ENCODE results near the gene KRT6A.

KRT6A gene

DNA sequence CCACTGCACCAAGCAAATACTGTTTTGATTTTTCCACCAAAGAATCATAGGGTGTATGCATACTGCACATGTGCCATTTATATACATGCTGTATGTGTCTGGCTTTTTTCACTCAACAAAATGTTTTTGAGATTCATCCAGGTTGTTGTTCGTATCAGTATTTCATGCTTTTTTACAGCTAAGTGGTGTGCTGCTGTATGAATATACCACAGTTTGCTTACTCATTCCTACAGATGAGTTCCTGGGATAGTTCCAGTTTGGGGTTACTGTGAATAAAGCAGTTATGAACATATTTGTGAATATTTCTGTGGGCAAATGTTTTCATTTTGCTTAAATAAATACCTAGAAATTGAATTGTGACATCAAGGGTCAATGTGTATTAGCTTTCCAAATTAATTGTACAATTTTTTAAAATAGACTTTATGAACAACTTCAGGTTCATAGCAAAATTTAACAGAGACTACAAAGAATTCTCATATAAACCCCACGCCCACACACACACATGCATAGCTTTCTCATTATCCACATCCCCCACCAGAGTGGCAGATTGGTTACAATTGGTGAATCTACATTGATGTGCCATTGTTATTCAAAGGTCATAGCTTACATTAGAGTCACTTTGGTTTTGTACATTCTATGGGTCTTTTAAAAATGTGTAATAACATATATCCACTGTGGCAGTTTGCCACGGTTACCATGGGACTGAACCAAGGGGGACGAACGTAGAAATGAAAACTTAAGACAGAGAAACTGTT is 6.9 kb upstream of the KRT6A start:
- no peaks in the 10 kb centered on the region for H3K79me2 ChIP-seq (ENCODE audit: insufficient read depth, low read length)
- DNase-seq (no peak), ATAC-seq (ENCODE audit: insufficient read depth, low read depth) (no peak)
- H3K9me3 ChIP-seq (ENCODE audit: insufficient read depth, low read length, severe bottlenecking) = no peaks in the 10 kb centered on the region
- no peak overlapping the region for H3K4me3 ChIP-seq (ENCODE audit: low read depth in 1 of 2, low read length in 2 of 2)
- no peak overlapping the region for H3K27ac ChIP-seq (ENCODE audit: low read length)
- no peak overlapping the region for H2AFZ ChIP-seq (ENCODE audit: low read depth, low read length)
- H3K4me1 ChIP-seq (ENCODE audit: insufficient read depth, low read length) = no peaks in the 10 kb centered on the region
- no peak overlapping the region for H3K9ac ChIP-seq (ENCODE audit: low read depth, low read length)
- no peak overlapping the region for H3K4me2 ChIP-seq (ENCODE audit: insufficient read depth, low read length)
- H3K27me3 ChIP-seq (ENCODE audit: insufficient read depth, low read length, poor library complexity) = peaks cover 11% of the 10 kb centered on the region
- H3K36me3 ChIP-seq (ENCODE audit: insufficient read depth, low read length) = no peaks in the 10 kb centered on the region
- no peaks in the 10 kb centered on the region for H4K20me1 ChIP-seq (ENCODE audit: insufficient read depth, low read length)
- no peak for TF ChIP-seq EZH2 (IDR thresholded peaks at IDR 0.05; ENCODE audit: borderline replicate concordance, low read depth, low read length, severe bottlenecking)
- TF ChIP-seq, protein P1, sequence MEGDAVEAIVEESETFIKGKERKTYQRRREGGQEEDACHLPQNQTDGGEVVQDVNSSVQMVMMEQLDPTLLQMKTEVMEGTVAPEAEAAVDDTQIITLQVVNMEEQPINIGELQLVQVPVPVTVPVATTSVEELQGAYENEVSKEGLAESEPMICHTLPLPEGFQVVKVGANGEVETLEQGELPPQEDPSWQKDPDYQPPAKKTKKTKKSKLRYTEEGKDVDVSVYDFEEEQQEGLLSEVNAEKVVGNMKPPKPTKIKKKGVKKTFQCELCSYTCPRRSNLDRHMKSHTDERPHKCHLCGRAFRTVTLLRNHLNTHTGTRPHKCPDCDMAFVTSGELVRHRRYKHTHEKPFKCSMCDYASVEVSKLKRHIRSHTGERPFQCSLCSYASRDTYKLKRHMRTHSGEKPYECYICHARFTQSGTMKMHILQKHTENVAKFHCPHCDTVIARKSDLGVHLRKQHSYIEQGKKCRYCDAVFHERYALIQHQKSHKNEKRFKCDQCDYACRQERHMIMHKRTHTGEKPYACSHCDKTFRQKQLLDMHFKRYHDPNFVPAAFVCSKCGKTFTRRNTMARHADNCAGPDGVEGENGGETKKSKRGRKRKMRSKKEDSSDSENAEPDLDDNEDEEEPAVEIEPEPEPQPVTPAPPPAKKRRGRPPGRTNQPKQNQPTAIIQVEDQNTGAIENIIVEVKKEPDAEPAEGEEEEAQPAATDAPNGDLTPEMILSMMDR (IDR thresholded peaks at IDR 0.05; ENCODE audit: borderline replicate concordance, extremely low read depth, low read length, poor library complexity, severe bottlenecking) = no peak

DNA sequence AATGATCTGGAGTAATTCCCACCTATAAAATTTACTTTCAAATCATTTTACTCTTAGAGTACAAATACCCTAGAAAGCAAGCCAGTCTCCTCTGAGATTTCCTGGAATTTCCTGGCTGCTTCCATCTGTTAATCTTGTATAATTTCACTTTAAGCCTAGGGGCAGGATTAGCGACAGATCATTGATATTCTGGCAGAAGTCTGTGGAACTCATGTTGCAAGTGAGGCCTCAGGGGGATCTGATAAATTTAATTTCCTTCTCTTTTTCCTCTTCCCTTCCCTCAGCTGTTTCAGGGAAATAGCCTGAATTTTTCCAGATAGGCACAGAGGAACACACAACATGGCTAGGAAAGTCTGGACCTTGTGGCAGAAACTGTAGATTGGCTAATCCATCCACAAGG is 5.9 kb upstream of the KRT6A start:
- H3K4me3 ChIP-seq (ENCODE audit: low read depth in 1 of 2, low read length in 2 of 2) = no peak overlapping the region
- ATAC-seq (ENCODE audit: insufficient read depth, low read depth) (no peak), DNase-seq (no peak)
- no peak overlapping the region for H3K27ac ChIP-seq (ENCODE audit: low read length)
- H2AFZ ChIP-seq (ENCODE audit: low read depth, low read length) = no peak overlapping the region
- TF ChIP-seq, protein P1 (IDR thresholded peaks at IDR 0.05; ENCODE audit: borderline replicate concordance, extremely low read depth, low read length, poor library complexity, severe bottlenecking) = no peak
- no peak for TF ChIP-seq EZH2 (IDR thresholded peaks at IDR 0.05; ENCODE audit: borderline replicate concordance, low read depth, low read length, severe bottlenecking)
- no peaks in the 10 kb centered on the region for H3K36me3 ChIP-seq (ENCODE audit: insufficient read depth, low read length)
- H3K27me3 ChIP-seq (ENCODE audit: insufficient read depth, low read length, poor library complexity) = peaks cover 15% of the 10 kb centered on the region
- H3K9ac ChIP-seq (ENCODE audit: low read depth, low read length) = no peak overlapping the region
- H3K4me1 ChIP-seq (ENCODE audit: insufficient read depth, low read length) = no peaks in the 10 kb centered on the region
- no peaks in the 10 kb centered on the region for H3K9me3 ChIP-seq (ENCODE audit: insufficient read depth, low read length, severe bottlenecking)
- no peak overlapping the region for H3K4me2 ChIP-seq (ENCODE audit: insufficient read depth, low read length)
- no peaks in the 10 kb centered on the region for H3K79me2 ChIP-seq (ENCODE audit: insufficient read depth, low read length)
- H4K20me1 ChIP-seq (ENCODE audit: insufficient read depth, low read length) = no peaks in the 10 kb centered on the region

DNA sequence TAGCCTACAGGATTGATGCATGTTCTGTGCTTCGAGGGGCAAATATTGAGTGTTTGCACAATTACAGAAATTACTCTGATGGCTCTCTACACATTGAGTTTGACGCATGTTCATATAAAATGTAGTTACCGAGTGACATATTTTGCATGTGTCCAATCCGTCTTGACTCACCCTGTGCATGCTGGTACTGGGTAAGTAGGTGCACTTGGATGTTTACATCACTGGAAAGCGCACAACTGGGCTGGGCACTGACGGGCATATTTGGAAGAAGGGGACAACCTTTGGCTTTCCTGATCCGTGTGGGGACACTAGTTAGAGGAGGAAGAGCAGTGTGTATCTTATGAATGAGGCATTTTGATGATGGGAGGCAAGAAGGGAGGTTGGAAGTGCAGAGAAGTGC is 4.9 kb upstream of the KRT6A start:
- H3K79me2 ChIP-seq (ENCODE audit: insufficient read depth, low read length) = no peaks in the 10 kb centered on the region

More for the DNA sequence above, 4.9 kb upstream of the KRT6A start:
- Histone ChIP-seq H3K4me3 (ENCODE audit: low read depth in 1 of 2, low read length in 2 of 2) (no peak overlapping the region), H3K9me3 (ENCODE audit: insufficient read depth, low read length, severe bottlenecking) (no peaks in the 10 kb centered on the region), H3K9ac (ENCODE audit: low read depth, low read length) (no peak overlapping the region), H3K4me1 (ENCODE audit: insufficient read depth, low read length) (no peaks in the 10 kb centered on the region), H4K20me1 (ENCODE audit: insufficient read depth, low read length) (no peaks in the 10 kb centered on the region), H3K4me2 (ENCODE audit: insufficient read depth, low read length) (no peak overlapping the region), H3K27ac (ENCODE audit: low read length) (no peak overlapping the region), H3K36me3 (ENCODE audit: insufficient read depth, low read length) (no peaks in the 10 kb centered on the region), H3K27me3 (ENCODE audit: insufficient read depth, low read length, poor library complexity) (peaks cover 18% of the 10 kb centered on the region), H2AFZ (ENCODE audit: low read depth, low read length) (no peak overlapping the region)
- DNase-seq (no peak), ATAC-seq (ENCODE audit: insufficient read depth, low read depth) (no peak)
- no peak for TF ChIP-seq EZH2 (IDR thresholded peaks at IDR 0.05; ENCODE audit: borderline replicate concordance, low read depth, low read length, severe bottlenecking)
- TF ChIP-seq, protein P1 (IDR thresholded peaks at IDR 0.05; ENCODE audit: borderline replicate concordance, extremely low read depth, low read length, poor library complexity, severe bottlenecking) = no peak

Measured in DND-41 (cell line).